Measurements from ENCODE around the gene CFAP73.
"Not testable (repeated sequence)": the region's sequence is repeated elsewhere in the genome, so short reads cannot be mapped to it uniquely, and the experiment has no call there.

CFAP73 gene

DNA sequence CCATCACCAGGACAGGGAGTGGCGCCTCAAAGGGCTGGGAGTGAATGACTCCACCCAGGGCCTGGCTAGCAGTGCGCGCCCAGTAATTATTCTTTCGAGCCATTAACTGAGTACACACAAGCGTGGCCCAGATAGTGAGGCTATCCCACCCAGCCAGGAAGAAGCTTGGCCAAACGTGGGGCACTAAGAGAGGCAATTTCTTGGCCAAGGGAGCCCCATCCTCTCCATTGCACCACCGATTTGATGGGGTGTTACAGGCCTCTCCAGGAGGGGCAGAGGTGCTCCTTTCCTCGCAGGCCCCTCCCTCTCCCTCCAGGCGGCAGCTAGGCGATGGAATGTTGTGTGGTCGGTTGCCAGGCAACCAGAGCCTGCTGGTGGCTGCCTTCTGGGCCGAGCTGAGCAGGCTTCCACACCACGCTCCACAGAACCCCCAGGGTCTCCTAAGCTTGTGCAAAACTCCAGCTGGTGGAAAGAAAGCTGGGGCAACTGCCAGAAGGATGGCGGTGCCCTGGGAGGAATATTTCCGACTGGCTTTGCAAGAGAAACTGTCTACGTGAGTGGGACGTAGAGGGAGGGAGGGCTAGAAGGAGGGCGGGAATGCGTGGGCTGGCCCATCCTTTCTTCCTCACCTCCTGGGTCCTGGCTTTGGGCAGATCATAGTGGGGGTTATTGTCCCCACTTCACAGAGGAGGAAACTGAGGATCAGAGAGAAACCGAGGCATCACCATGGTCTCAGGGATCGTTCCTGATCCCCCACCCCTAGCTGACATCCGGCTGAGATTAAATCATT lies at the start of gene CFAP73:
Gene CFAP73, plus strand, starts transcription at position 364 of the 790 bp plus-strand sequence. Its CDS starts 134 bp downstream, at position 498.
- DNase-seq, result peak; percentile 41

- DNase-seq, result no peak
Measured at GRCh38 chr12:113099764-113100163, 49.8 kb upstream of the CFAP73 start.

GRCh38 chr12:113101751-113102150 lies 47.8 kb upstream of the CFAP73 start:
- DNase-seq, result no peak

DNA sequence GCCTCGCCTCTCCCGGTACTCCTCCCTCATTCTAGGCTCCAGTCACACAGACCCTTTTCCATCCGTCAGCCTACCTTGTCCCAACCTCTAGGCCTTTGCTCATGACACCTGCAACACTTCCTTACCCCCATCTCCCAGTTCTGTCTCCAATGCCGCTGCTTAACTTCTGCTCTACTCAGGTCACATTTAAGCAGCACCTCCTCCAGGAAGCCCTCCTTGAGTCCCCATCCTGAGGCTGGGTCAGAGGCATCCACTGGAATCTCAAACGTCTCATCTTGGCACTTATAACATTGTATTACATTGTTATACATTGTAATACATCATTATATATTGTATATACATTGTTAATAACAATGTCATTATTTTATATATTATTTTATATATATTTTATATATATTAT lies 46.7 kb upstream of the CFAP73 start:
- DNase-seq, result no peak

DNA sequence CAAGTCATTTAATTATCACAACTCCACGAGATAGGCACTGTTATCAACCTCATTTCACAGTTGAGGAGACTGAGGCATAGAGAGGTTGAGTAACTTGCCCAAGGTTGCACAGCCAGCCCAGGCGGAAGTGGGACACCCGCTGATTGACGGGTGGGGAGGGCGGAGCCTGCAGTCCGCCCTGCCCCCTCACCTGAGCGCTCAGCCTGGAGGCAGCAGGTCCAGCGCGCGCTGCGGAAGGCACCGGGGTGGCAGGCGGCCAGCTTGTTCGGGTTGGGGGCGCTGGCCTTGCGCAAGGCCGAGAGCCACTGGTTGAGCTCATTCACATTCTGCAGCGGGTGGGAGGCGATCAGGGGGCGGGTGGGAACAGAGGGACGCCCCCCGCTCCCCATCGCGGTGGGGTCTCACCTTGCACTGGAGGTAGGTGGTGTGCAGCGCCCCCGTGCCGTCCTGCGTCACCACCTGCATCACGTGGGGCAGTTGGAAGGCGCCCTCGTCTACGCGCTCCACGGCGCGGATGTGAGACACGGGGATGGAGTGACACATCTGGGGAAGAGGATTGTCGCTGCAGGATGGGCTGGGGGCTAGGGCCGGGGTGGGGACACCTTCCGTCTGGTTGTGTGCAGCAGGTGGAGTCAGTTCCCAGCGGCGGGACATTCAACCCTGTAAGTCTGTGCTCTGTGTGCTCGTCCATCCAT lies 45.6 kb upstream of the CFAP73 start:
- DNase-seq, result peak; percentile 46

GRCh38 chr12:113104953-113105510 lies 44.5 kb upstream of the CFAP73 start:
- no peak for DNase-seq

DNA sequence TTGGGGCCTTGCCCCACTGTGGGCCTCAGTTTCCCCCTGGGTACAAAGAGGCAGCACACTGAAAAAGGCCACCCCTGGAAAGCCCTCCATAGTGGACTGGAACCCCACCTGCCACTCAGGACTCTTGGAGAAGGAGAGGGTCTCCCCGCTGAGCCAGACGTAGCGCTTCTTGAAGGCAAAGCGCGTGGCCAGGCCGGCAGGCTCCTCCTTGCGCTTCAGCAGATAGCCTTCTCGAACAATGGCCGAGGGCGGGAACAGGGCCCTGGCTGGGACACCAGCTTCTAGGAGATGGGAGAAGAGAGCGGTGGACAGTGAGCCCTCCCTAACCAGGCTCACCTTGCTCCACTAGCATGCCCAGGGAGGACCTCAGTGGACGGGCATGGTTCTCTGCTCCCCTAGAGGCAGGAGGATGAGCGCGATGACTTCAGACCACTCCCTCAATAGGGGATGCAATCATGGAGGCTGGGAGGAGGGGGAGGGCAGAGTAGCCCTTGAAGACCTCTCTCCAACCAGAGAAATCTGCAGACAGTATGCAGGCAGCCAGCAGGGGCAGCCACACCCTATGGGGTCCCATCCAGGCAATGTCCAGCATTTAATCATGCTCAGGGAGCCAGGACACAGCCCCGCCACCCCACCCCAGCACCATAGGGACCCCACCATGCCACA lies 43.8 kb upstream of the CFAP73 start:
- DNase-seq, result no peak

GRCh38 chr12:113106361-113106760 lies 43.2 kb upstream of the CFAP73 start:
- no peak for DNase-seq

DNA sequence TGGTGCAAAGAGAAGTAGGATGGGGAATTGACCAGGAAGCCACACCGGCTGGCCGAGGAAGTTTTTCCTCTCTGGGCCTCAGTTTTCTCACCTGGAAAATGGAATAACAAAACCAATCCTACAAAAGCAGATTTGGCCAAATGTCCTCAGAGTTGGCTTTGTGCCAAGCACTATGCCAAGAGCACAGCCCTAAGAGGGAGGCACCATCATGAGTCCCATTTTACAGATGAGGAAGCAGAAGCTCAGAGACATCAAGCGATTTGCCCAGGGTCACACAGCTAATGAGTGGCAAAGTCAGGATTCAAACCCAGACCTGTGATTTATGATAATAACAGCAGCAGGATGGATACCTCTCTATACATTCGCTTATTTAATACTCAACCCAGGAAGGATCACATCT lies 41.2 kb upstream of the CFAP73 start:
- no peak for DNase-seq

DNA sequence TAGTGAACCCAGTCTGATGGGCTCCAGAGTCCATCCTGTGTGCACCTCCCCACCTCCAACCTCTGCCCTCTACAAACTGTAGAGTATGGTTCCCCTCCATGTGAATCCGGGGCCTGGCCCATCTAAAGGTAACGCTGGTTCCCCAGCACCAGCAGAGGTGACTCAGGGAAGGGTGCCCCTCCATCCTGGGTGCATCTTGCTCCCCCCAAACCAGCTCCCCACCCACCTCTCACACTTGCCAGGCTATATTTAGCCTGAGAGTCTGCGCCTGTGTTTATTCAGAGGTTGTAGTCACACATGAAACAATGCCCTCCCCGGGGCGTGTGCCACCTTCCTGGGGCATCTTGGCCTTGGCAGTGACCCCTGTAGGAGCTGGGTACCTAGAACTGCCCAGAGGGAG lies 40.2 kb upstream of the CFAP73 start:
- DNase-seq, result no peak

GRCh38 chr12:113109872-113110599 lies 39.5 kb upstream of the CFAP73 start:
- no peak for DNase-seq

- no peak for DNase-seq
Measured at GRCh38 chr12:113111247-113111646, 38.3 kb upstream of the CFAP73 start.

GRCh38 chr12:113112043-113112899 lies 37.3 kb upstream of the CFAP73 start:
- DNase-seq, result no peak

GRCh38 chr12:113113397-113113796 lies 36.1 kb upstream of the CFAP73 start:
- DNase-seq, result no peak

- no peak for DNase-seq
Measured at GRCh38 chr12:113114447-113115178, 34.9 kb upstream of the CFAP73 start.

GRCh38 chr12:113115455-113116126 lies 33.9 kb upstream of the CFAP73 start:
- DNase-seq, result no peak

DNA sequence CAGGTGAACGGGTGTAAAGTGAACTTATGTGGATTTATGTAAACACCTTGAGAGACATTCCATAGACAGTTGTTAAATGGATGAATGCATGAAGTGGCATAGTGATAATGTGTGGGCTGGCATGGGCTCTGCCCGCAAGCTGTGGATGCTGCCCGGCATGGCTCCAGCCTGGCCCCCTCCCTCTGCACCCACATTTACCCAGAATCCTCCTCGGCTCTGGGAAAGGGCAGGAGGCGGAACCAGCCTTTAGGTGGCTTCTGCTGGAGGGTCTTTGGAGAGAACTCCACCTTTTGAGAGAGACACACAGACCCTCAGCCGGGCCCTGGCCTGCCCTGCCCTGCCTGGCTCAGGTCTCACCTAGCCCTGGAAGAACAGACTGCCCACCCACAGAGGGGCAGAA lies 32.6 kb upstream of the CFAP73 start:
- DNase-seq, result no peak

DNA sequence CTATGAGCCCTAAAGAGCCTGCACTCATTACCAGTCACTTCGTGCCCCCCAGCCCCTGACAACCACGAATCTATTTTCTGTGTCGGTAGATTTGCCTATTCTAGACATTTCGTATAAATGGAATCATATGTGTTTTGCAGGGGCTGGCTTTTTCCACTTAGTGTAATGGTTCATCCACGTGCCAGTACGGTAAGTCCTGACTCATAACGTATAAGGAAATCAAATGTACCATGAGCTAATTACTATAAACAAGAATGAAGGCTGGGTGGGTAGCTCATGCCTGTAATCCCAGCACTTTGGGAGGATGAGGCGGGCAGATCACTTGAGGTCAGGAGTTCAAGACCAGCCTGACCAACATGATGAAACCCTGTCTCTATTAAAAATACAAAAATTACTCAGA lies 31.8 kb upstream of the CFAP73 start:
- DNase-seq, result not testable (repeated sequence)

DNA sequence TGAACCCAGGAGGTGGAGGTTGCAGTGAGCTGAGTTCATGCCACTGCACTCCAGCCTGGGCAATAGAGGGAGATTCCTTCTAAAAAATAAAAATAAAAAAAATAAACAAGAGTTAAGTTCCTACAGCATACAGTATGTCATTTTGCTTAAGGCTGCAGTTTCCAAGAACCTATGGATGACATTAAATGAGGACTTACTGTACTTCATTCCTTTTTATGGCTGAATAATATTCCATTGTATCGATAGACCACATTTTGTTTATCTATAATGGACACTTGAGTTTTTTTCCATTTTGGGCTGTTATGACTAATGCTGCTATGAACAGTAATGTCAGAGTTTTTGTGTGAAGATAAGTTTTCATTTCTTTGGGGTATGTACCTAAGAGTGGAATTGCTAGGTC lies 31.4 kb upstream of the CFAP73 start:
- no peak for DNase-seq

GRCh38 chr12:113119980-113120669 lies 29.4 kb upstream of the CFAP73 start:
- DNase-seq, result no peak
